ENCODE results near the gene BCOR.

- TF ChIP-seq CTCF (conservative IDR thresholded peaks at IDR 0.05; ENCODE audit: low read length): no peak
- no peak for TF ChIP-seq EZH2phosphoT487 (IDR thresholded peaks at IDR 0.05; ENCODE audit: borderline replicate concordance)
Observed at GRCh38 chrX:40093586-40093985, 4.2 kb downstream of the BCOR start.
